GM18861 (cell line): ENCODE measurements around the gene GPATCH4.

Source experiments
- ATAC-seq: cut with Tn5 transposase; IDR thresholded peaks from one replicate; pipeline ENCODE4 v1.9.1; 2021; ENCODE audit not compliant: unreplicated experiment

Gene GPATCH4

GRCh38 chr1:156551066-156551643, 50.1 kb downstream of the GPATCH4 start:
- ATAC-seq = no peak

DNA sequence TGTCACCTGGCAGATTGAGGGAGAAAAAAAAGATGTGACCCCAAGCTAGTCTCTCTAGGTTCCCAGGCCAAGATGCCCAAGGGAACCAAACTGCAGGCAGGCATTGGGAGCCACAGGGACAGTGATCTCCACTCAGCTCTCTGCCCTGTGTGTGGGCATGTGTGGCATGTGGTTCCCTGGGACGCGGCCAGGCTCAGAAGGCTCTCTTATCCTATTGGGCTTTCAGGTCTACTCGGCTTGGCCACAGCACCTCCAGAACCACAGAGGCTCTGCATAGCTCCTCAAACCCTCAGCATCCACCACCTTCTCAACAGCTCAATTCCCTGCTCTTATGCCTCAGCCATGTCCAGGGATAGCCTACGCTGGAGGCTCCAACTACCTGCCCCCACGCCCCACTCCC, 50.9 kb downstream of the GPATCH4 start:
- no peak for ATAC-seq

DNA sequence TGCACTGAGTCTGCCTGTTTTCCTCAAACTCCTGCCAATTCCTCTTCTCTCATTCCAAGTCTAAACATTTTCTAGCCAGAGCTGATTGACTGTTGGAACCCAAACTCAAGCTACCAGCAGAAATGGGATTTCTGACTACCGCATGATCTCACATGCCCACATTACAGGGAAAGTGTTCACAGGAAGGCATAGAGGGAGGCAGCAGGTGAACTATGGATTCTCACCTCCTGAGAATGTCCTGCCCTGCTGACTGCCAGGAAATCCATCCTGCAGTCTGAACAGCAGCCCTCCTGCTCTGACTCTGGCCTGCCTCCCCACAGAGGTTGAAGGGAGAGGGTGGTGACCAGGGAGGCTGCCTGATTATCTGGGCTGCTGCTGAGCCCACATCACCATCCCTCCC, 51.4 kb downstream of the GPATCH4 start:
- ATAC-seq = no peak

DNA sequence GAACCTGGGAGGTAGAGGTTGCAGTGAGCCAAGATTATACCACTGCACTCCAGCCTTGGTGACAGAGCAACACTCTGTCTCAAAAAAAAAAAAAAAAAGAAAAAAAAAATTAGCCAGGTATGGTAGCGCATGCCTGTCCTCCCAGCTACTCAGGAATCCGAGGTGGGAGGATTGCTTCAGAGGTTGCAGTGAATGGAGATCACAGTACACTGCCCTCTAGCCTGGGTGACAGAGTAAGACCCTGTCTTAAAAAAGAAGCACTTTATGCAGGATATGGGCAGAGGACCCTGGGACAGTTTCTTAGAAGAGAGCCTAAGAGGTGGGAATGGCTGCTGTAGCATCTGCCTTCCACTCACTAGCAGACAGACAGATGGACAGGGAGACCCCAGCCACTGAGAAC, 51.9 kb downstream of the GPATCH4 start:
- no peak for ATAC-seq

DNA sequence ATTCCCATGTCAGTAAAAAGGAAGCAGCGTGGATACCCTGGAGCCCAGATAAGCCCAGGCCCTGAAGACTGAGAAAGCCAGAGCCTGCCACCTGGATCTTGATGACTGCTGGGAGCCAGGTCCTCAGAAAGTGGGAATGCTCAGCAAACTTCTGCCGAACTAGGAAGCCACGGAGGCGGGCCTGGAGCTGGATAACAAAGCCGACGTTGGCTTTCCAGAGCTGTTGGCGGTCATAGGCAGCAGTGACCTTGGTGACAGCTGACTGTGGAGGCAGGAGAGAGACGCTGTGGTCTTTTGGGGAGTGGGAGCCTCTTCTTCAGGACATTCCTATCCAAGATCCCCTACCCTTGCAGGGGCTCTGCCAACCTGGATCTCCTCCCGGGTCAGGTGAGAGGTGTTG, 53.3 kb downstream of the GPATCH4 start:
- no peak for ATAC-seq

GRCh38 chr1:156547434-156547833, 53.8 kb downstream of the GPATCH4 start:
- no peak for ATAC-seq

DNA sequence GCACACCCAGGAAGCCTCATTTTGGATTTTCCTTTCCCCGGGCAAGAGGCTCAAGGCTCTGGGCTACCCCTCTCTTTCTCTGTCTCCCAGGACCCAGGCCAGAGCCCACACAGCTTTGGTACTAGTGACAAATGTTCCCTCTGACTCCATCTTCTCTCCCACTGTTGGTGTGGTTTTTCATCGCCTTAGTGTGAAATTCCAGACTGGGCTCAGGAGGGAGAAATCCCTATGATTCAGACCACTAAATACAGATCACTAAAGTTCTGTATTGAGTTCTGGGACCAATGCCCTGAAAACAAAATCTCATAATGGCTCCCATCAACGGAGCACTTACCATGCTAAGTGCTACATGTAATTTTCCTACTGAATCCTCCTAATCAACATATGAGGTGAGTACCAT, 55.0 kb downstream of the GPATCH4 start:
- ATAC-seq = no peak

DNA sequence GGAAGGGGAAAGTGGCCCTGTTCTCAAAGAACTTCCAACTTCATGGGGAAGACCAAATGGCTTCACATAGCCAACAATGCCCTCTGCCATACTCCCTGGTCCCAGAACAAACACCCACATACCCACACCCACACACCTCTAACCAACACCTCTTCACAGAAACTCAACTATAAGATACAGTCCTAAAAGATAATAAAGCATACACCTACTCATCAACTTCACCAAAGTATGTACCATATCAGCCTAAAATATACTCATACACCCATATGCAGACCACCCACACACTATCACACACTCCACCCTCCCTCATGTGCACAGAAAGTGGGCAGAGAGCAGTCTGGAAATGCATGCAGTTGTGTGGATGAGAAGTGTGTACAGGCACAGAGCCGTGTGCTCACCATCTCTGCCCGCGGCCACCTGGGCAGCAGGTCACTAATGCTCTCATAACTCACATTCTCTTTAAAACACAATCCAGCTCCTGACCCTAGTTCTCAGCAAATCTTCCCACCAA, 56.6 kb downstream of the GPATCH4 start:
- ATAC-seq = no peak
